IMR-90 (cell line): ENCODE measurements around the gene COQ4.

Experiments
- POLR2A ChIP-seq: IDR thresholded peaks from 2 replicates; pipeline ENCODE4 v1.6.1; 2012; ENCODE audit warnings: mild to moderate bottlenecking, low read depth, low read length
- TF ChIP-seq, protein P1 (sequence below): conservative IDR thresholded peaks from 2 replicates; pipeline ENCODE4 v1.5.1; 2012; ENCODE audit warnings: mild to moderate bottlenecking, low read depth, low read length, improper control_type of control experiment

DNA sequence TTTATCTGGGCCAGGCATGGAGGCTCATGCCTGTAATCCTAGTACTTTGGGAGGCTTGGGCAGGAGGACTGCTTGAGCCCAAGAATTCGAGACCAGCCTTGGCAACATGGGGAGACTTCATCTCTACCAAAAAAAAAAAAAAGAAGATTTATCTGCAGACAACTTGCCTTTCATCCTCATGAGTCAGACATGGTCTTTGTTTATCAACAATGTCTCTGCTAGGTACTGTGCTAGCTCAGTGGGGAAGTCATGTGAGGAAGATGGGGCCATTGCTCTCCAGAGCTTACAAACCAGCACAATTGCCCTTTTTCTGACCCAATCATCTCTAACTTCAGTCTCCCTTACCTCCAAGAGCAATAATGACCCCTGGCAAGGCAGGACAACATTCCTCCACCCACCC, 50.1 kb downstream of the COQ4 start:
- TF ChIP-seq, protein P1, sequence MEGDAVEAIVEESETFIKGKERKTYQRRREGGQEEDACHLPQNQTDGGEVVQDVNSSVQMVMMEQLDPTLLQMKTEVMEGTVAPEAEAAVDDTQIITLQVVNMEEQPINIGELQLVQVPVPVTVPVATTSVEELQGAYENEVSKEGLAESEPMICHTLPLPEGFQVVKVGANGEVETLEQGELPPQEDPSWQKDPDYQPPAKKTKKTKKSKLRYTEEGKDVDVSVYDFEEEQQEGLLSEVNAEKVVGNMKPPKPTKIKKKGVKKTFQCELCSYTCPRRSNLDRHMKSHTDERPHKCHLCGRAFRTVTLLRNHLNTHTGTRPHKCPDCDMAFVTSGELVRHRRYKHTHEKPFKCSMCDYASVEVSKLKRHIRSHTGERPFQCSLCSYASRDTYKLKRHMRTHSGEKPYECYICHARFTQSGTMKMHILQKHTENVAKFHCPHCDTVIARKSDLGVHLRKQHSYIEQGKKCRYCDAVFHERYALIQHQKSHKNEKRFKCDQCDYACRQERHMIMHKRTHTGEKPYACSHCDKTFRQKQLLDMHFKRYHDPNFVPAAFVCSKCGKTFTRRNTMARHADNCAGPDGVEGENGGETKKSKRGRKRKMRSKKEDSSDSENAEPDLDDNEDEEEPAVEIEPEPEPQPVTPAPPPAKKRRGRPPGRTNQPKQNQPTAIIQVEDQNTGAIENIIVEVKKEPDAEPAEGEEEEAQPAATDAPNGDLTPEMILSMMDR: no peak
- no peak for TF ChIP-seq POLR2A
